H1 (cell line): ENCODE measurements around the gene CLEC16A. TPM values are rescaled to one million over a fixed set of nuclear protein-coding genes. Genes with fewer than 3 reads are reported as not detected.

Experiments
- CTCF ChIA-PET: fragments of 300-600 bp; sonication (Branson Sonifier 250); formaldehyde crosslinking; loops from one replicate; lab custom pipeline; 2021; ENCODE audit not compliant: partially characterized antibody; lab: Charles Lee
- POLR2A ChIA-PET: fragments of 300-600 bp; sonication (Branson Sonifier 250); formaldehyde crosslinking; loops from one replicate; lab custom pipeline; 2021; ENCODE audit warnings: inconsistent platforms; ENCODE audit not compliant: partially characterized antibody; lab: Charles Lee
- DNase-seq, 2 experiments: peaks; one replicate each; pipeline versions ENCODE4 v3.0.0 to v3.0.0-alpha.2; 2010 to 2022; ENCODE audit warnings: low spot score in 2 of 2, low read depth in 1 of 2, mixed read lengths in 1 of 2
- FAIRE-seq: peaks from 2 replicates; lab custom pipeline; 2011; peaks lifted over from hg19 to GRCh38; lab: Jason Lieb, UNC
- H2AFZ ChIP-seq: 2 replicates; pipeline ENCODE4 v1.8.1; 2012; ENCODE audit warnings: low read length, inconsistent platforms
- H2AK5ac ChIP-seq: 2 replicates; pipeline ENCODE4 v1.6.1; 2013; ENCODE audit warnings: low read depth, low read length
- H2BK120ac ChIP-seq: replicated peaks from 2 replicates; pipeline ENCODE3; 2013; ENCODE audit warnings: low read depth, low read length, inconsistent platforms
- H2BK12ac ChIP-seq: 2 replicates; pipeline ENCODE4 v1.6.1; 2013; ENCODE audit warnings: low read depth, low read length
- H2BK15ac ChIP-seq: 2 replicates; pipeline ENCODE4 v1.6.1; 2013; ENCODE audit warnings: low read length
- H2BK20ac ChIP-seq: 2 replicates; pipeline ENCODE4 v1.6.1; 2013; ENCODE audit warnings: low read length
- H2BK5ac ChIP-seq: 2 replicates; pipeline ENCODE4 v1.6.1; 2013; ENCODE audit warnings: low read depth, low read length
- H3K14ac ChIP-seq: 2 replicates; pipeline ENCODE4 v1.6.1; 2013; ENCODE audit warnings: inconsistent platforms; ENCODE audit not compliant: insufficient read length
- H3K18ac ChIP-seq: 2 replicates; pipeline ENCODE4 v1.6.1; 2013; ENCODE audit warnings: low read length; ENCODE audit errors: extremely low read depth
- H3K23ac ChIP-seq: 2 replicates; pipeline ENCODE4 v1.6.1; 2013; ENCODE audit warnings: inconsistent platforms; ENCODE audit not compliant: insufficient read length
- H3K23me2 ChIP-seq: 2 replicates; pipeline ENCODE4 v1.6.1; 2013; ENCODE audit warnings: low read depth, low read length
- H3K27ac ChIP-seq: 2 replicates; pipeline ENCODE4 v1.6.1; 2011; ENCODE audit warnings: low read depth, low read length, inconsistent platforms
- H3K27me3 ChIP-seq, 4 experiments: replicated peaks in 1 of 4; 1 replicate in 1 of 4; 2 replicates in 3 of 4; pipeline versions ENCODE4 v1.6.1 to v1.8.1; 2011 to 2013; ENCODE audit warnings: low read length in 3 of 4, mild to moderate bottlenecking in 3 of 4, inconsistent platforms in 2 of 4, mixed read lengths in 2 of 4, moderate library complexity in 1 of 4; ENCODE audit not compliant: control insufficient read depth in 3 of 4, insufficient read depth in 3 of 4; ENCODE audit errors: extremely low read depth in 1 of 4
- H3K36me3 ChIP-seq, 4 experiments: 2 replicates each; pipeline versions ENCODE4 v1.6.1 to v1.8.1; 2011 to 2013; ENCODE audit warnings: mild to moderate bottlenecking in 4 of 4, low read length in 3 of 4, moderate library complexity in 2 of 4, control low read depth in 1 of 4, inconsistent platforms in 1 of 4; ENCODE audit not compliant: insufficient read depth in 4 of 4, control insufficient read depth in 2 of 4
- H3K4ac ChIP-seq: replicated peaks from 2 replicates; pipeline ENCODE3; 2013; ENCODE audit warnings: low read length, low read depth, mixed read lengths, inconsistent platforms; ENCODE audit not compliant: insufficient read length
- H3K4me1 ChIP-seq, 4 experiments: replicated peaks in 1 of 4; 1 replicate in 1 of 4; 2 replicates in 3 of 4; pipeline versions ENCODE4 v1.6.1 to v1.8.1; 2011 to 2013; ENCODE audit warnings: low read length in 3 of 4, inconsistent platforms in 2 of 4, mixed read lengths in 1 of 4; ENCODE audit not compliant: insufficient read depth in 4 of 4, control insufficient read depth in 3 of 4
- H3K4me2 ChIP-seq, 2 experiments: 2 replicates each; pipeline versions ENCODE4 v1.6.1 to v1.8.1; 2011 to 2013; ENCODE audit warnings: low read depth in 2 of 2, low read length in 2 of 2, control low read depth in 1 of 2, inconsistent platforms in 1 of 2, mild to moderate bottlenecking in 1 of 2; ENCODE audit not compliant: insufficient read depth in 1 of 2
- H3K4me3 ChIP-seq, 4 experiments: fragments of 200-600, 300-600 bp in 1 of 4; sonication (generic), shearing (Covaris generic), sonication (Bioruptor Twin) in 1 of 4; 2 replicates each; pipeline versions ENCODE4 v1.5.1 to v1.8.1; 2011 to 2016; ENCODE audit warnings: low read length in 4 of 4, low read depth in 3 of 4, control low read depth in 2 of 4, inconsistent platforms in 2 of 4, mild to moderate bottlenecking in 2 of 4, mixed read lengths in 1 of 4, moderate library complexity in 1 of 4; ENCODE audit not compliant: insufficient read depth in 2 of 4; ENCODE audit errors: extremely low read depth in 1 of 4
- H3K56ac ChIP-seq: replicated peaks from 2 replicates; pipeline ENCODE3; 2013; ENCODE audit warnings: low read depth, mild to moderate bottlenecking, mixed read lengths, low read length, inconsistent platforms; ENCODE audit not compliant: insufficient read length
- H3K79me1 ChIP-seq: 2 replicates; pipeline ENCODE4 v1.6.1; 2013; ENCODE audit warnings: low read depth, low read length, control low read depth
- H3K79me2 ChIP-seq, 2 experiments: 2 replicates each; pipeline versions ENCODE4 v1.6.1 to v1.8.1; 2012 to 2013; ENCODE audit warnings: low read length in 2 of 2, mild to moderate bottlenecking in 2 of 2, inconsistent platforms in 1 of 2; ENCODE audit not compliant: insufficient read depth in 2 of 2, control insufficient read depth in 1 of 2
- H3K9ac ChIP-seq, 4 experiments: replicated peaks in 1 of 4; 1 replicate in 1 of 4; 2 replicates in 3 of 4; pipeline versions ENCODE4 v1.6.1 to v1.8.1; 2011 to 2013; ENCODE audit warnings: low read depth in 3 of 4, low read length in 3 of 4, control low read depth in 2 of 4, mild to moderate bottlenecking in 2 of 4, moderate library complexity in 2 of 4, inconsistent platforms in 1 of 4; ENCODE audit errors: extremely low read depth in 1 of 4
- H3K9me3 ChIP-seq, 2 experiments: 2 replicates each; pipeline versions ENCODE4 v1.6.1 to v1.8.1; 2012 to 2013; ENCODE audit warnings: mild to moderate bottlenecking in 2 of 2, moderate library complexity in 2 of 2, control low read depth in 1 of 2, inconsistent platforms in 1 of 2, low read depth in 1 of 2, low read length in 1 of 2, mixed read lengths in 1 of 2; ENCODE audit not compliant: insufficient read depth in 2 of 2
- H4K20me1 ChIP-seq, 2 experiments: replicated peaks in 1 of 2; 2 replicates each; pipeline versions ENCODE3 to v1.8.1; 2011 to 2013; ENCODE audit warnings: inconsistent platforms in 2 of 2, low read length in 2 of 2, mild to moderate bottlenecking in 1 of 2; ENCODE audit not compliant: insufficient read depth in 2 of 2, control insufficient read depth in 1 of 2
- H4K5ac ChIP-seq: 2 replicates; pipeline ENCODE4 v1.6.1; 2013; ENCODE audit warnings: low read length, low read depth, mixed read lengths, inconsistent platforms; ENCODE audit not compliant: insufficient read length
- H4K8ac ChIP-seq: 2 replicates; pipeline ENCODE4 v1.8.0; 2013; ENCODE audit warnings: mild to moderate bottlenecking, moderate library complexity, low read length, inconsistent platforms; ENCODE audit not compliant: insufficient read depth; ENCODE audit errors: extremely low read depth
- H4K91ac ChIP-seq: replicated peaks from 2 replicates; pipeline ENCODE3; 2013; ENCODE audit warnings: low read length, mixed read lengths, inconsistent platforms; ENCODE audit not compliant: insufficient read length
- CBX5 ChIP-seq: fragments of 300-800, 300-1000 bp; sonication (generic); IDR thresholded peaks from 2 replicates; pipeline ENCODE4 v1.7.1; 2016; ENCODE audit warnings: antibody characterized with exemption, low read length, low read depth
- CHD2 ChIP-seq: IDR thresholded peaks from 2 replicates; pipeline ENCODE4 v1.6.1; 2012; ENCODE audit warnings: low read length, improper control_type of control experiment
- HDAC2 ChIP-seq, 2 experiments: fragments of 300-600 bp in 1 of 2; sonication (generic) in 1 of 2; IDR thresholded peaks; 2 replicates each; pipeline ENCODE4 v1.6.1; 2011 to 2012; ENCODE audit warnings: low read depth in 2 of 2, low read length in 2 of 2, mild to moderate bottlenecking in 2 of 2, moderate library complexity in 2 of 2, borderline replicate concordance in 1 of 2, inconsistent platforms in 1 of 2
- JUND ChIP-seq: IDR thresholded peaks from 2 replicates; pipeline ENCODE4 v1.6.1; 2011; ENCODE audit warnings: mild to moderate bottlenecking, improper control_type of control experiment, low read length
- MAFK ChIP-seq: IDR thresholded peaks from 2 replicates; pipeline ENCODE4 v1.6.1; 2012; ENCODE audit warnings: low read depth, mild to moderate bottlenecking, improper control_type of control experiment, low read length
- RBBP5 ChIP-seq: IDR thresholded peaks from 2 replicates; pipeline ENCODE4 v1.7.1; 2012; ENCODE audit warnings: low read depth, mild to moderate bottlenecking, inconsistent platforms, low read length, moderate library complexity, borderline replicate concordance
- SP4 ChIP-seq: IDR thresholded peaks from 2 replicates; pipeline ENCODE4 v1.6.1; 2012; ENCODE audit warnings: low read length, inconsistent platforms
- TAF1 ChIP-seq: IDR thresholded peaks from 2 replicates; pipeline ENCODE4 v1.6.1; 2011; ENCODE audit warnings: mild to moderate bottlenecking, low read depth, low read length
- polyA plus RNA-seq, 7 experiments: library from polyadenylated mRNA; depleted of rRNA in 3 of 7; stranded (reverse) in 5 of 7; unstranded in 2 of 7; fragments of >200 nt in 5 of 7; fragments of 200-250 nt in 2 of 7; gene quantifications; 1 replicate in 5 of 7; 2 replicates in 1 of 7; 4 replicates in 1 of 7; pipeline versions ENCODE4 v1.2.1 to v1.2.3, GENCODE V29; 2011 to 2013; ENCODE audit warnings: missing spikeins in 2 of 7, mixed read lengths in 2 of 7
- total RNA-seq: library from RNA; stranded (reverse); fragmentation: NEBNext Ultra II Directional; extraction: Animal tissue kit (Norgen Biotek cat#: 25700); gene quantifications from 2 replicates; pipeline ENCODE4 v1.2.1, GENCODE V29; 2021

Gene CLEC16A
- total and polyA plus RNA-seq, 2 of the 8 experiments (the other 6 are each of a cell fraction or from before 2014, with no cell fraction given) = 7.6 to 19.3 TPM

DNA sequence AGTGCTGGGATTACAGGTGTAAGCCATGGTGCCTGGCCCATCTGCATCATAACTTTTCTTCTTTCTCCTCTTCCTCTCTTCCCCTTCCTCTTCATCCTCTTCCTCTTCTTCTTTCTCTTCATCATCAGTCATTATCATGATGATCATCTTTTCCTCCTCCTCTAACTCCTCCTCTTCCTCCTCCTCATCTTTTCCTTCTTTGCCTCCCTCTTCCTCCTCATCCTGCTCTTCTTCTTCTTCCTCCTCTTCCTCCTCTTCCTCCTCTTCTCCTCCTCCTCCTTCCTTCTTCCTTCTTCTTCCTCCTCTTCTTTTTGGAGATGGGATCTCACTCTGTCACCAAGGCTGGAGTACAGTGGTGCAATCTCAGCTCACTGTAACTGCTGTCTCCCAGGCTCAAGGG, 249.1 kb downstream of the CLEC16A start:
- H4K91ac ChIP-seq = no peak overlapping the region
- no peak overlapping the region for H2AFZ ChIP-seq
- FAIRE-seq (no peak), DNase-seq (no peak)
- H3K4me1 ChIP-seq = peaks cover 0 to 3% (median 1%) of the 10 kb centered on the region in 4 experiments; a peak in 2 of 7 replicates
- H2BK15ac ChIP-seq = no peak overlapping the region
- H2BK12ac ChIP-seq = no peak overlapping the region
- H4K5ac ChIP-seq = no peak overlapping the region
- no peak overlapping the region for H3K9ac ChIP-seq
- no peak overlapping the region for H3K4ac ChIP-seq
- no peaks in the 10 kb centered on the region for H3K79me2 ChIP-seq
- H3K18ac ChIP-seq = no peak overlapping the region
- no peak overlapping the region for H2AK5ac ChIP-seq
- H4K20me1 ChIP-seq = no peaks in the 10 kb centered on the region
- H3K23ac ChIP-seq = no peak overlapping the region
- no peaks in the 10 kb centered on the region for H3K27me3 ChIP-seq
- no peak overlapping the region for H2BK5ac ChIP-seq
- H3K4me2 ChIP-seq = no peak overlapping the region
- POLR2A ChIA-PET = interaction anchor here (0.6 kb wide), 1 partner anchor 222 kb away, joined by 3 read pairs; no protein-coding TSS in a partner anchor
- H3K23me2 ChIP-seq = no peaks in the 10 kb centered on the region
- H3K79me1 ChIP-seq = no peaks in the 10 kb centered on the region
- no peak overlapping the region for H3K56ac ChIP-seq
- no peaks in the 10 kb centered on the region for H3K36me3 ChIP-seq
- H2BK20ac ChIP-seq = no peak overlapping the region
- no peak overlapping the region for H3K4me3 ChIP-seq
- no peak overlapping the region for H4K8ac ChIP-seq
- no peak overlapping the region for H3K27ac ChIP-seq
- H2BK120ac ChIP-seq = no peak overlapping the region
- H3K14ac ChIP-seq = no peak overlapping the region
- H3K9me3 ChIP-seq = no peaks in the 10 kb centered on the region
- CTCF ChIA-PET = interaction anchor here (0.6 to 2.4 kb wide), 6 partner anchors 25 to 233 kb away, joined by 3 to 7 read pairs (median 4); no protein-coding TSS in a partner anchor
- TF ChIP-seq CBX5 (no peak), SP4 (no peak), JUND (no peak), TAF1 (no peak), MAFK (no peak), CHD2 (no peak), RBBP5 (no peak), HDAC2 (IDR thresholded peaks at IDR 0.05; ENCODE audit: borderline replicate concordance in 1 of 2, low read depth in 2 of 2, low read length in 2 of 2) (no peak)
